ENCODE data around the gene DPY30. TPM values are rescaled to one million over a fixed set of nuclear protein-coding genes. Genes with fewer than 3 reads are reported as not detected.

DPY30 gene
- 10 to 100 TPM; 24.7 to 43.3 TPM for total RNA-seq

- WGBS, 2 donors = 0 to 2% methylated on average over 6 to 43 of the region's 43 CpGs
- H3K4me1 ChIP-seq = peaks cover 14% of the 10 kb centered on the region
- TF ChIP-seq POLR2A (IDR thresholded peaks at IDR 0.05) (peak; percentile 75 to 93 (median 93)), CTCF (IDR thresholded peaks at IDR 0.05) (peak in 1 of 7 experiments; percentile 23)
- no peaks in the 10 kb centered on the region for H3K27me3 ChIP-seq
- no peaks in the 10 kb centered on the region for H3K36me3 ChIP-seq (replicated peaks in 1 of 2; ENCODE audit: insufficient read depth in 1 of 2, low read depth in 2 of 2)
- intact Hi-C loops (cut with DNase I) = no loop called here
- H3K27ac ChIP-seq = peak within 1 kb of the TSS; percentile 67 to 86 (median 79)
- DNase-seq (peak; percentile 92 to 96 (median 94)), ATAC-seq (peak; percentile 99)
- H3K4me3 ChIP-seq = peak within 1 kb of the TSS; percentile 81 to 88
- no peaks in the 10 kb centered on the region for H3K9me3 ChIP-seq
Measured at GRCh38 chr2:32039447-32040219, at the start of gene DPY30. Gene DPY30, minus strand, starts transcription at chr2:32039805. Its CDS starts 349 bp downstream, at chr2:32039456.

- TF ChIP-seq POLR2A (IDR thresholded peaks at IDR 0.05) = no peak
- no peak for TF ChIP-seq CTCF (IDR thresholded peaks at IDR 0.05)
- H3K4me3 ChIP-seq = no peak overlapping the region
- 38 to 62% methylated on average over 2 of the region's 2 CpGs for WGBS, 2 donors
- no peaks in the 10 kb centered on the region for H3K9me3 ChIP-seq
- intact Hi-C loops (cut with DNase I) = no loop called here
- ATAC-seq = no peak
- H3K36me3 ChIP-seq (replicated peaks in 1 of 2; ENCODE audit: insufficient read depth in 1 of 2, low read depth in 2 of 2) = no peaks in the 10 kb centered on the region
- H3K27ac ChIP-seq = no peak overlapping the region
- no peaks in the 10 kb centered on the region for H3K4me1 ChIP-seq
- no peaks in the 10 kb centered on the region for H3K27me3 ChIP-seq
- DNase-seq = no peak
Measured at GRCh38 chr2:32074134-32074506, 34.5 kb upstream of the DPY30 start.

- Histone ChIP-seq H3K4me3 (no peak overlapping the region), H3K4me1 (peaks cover 10% of the 10 kb centered on the region), H3K27me3 (no peaks in the 10 kb centered on the region), H3K9me3 (no peaks in the 10 kb centered on the region), H3K27ac (no peak overlapping the region), H3K36me3 (replicated peaks in 1 of 2; ENCODE audit: insufficient read depth in 1 of 2, low read depth in 2 of 2) (no peaks in the 10 kb centered on the region)
- DNase-seq (no peak), ATAC-seq (no peak)
- intact Hi-C loops (cut with DNase I) = no loop called here
- WGBS, 2 donors = 86 to 98% methylated on average over 2 of the region's 2 CpGs
- no peak for TF ChIP-seq POLR2A (IDR thresholded peaks at IDR 0.05)
Measured at GRCh38 chr2:32067549-32067948, 27.9 kb upstream of the DPY30 start.

- WGBS, 2 donors = 67 to 74% methylated on average over 8 of the region's 8 CpGs
- H3K27ac ChIP-seq = peak overlapping the region in 2 of 4 donors; percentile 93 to 99
- peaks cover 10% of the 10 kb centered on the region for H3K4me1 ChIP-seq
- no peaks in the 10 kb centered on the region for H3K9me3 ChIP-seq
- TF ChIP-seq POLR2A (IDR thresholded peaks at IDR 0.05) (no peak), CTCF (IDR thresholded peaks at IDR 0.05) (no peak)
- intact Hi-C loops (cut with DNase I) = no loop called here
- ATAC-seq (no peak), DNase-seq (no peak)
- H3K4me3 ChIP-seq = peak overlapping the region in 1 of 2 donors; percentile 97
- H3K27me3 ChIP-seq = no peaks in the 10 kb centered on the region
- no peaks in the 10 kb centered on the region for H3K36me3 ChIP-seq (replicated peaks in 1 of 2; ENCODE audit: insufficient read depth in 1 of 2, low read depth in 2 of 2)
Measured at GRCh38 chr2:32064713-32065112, 25.1 kb upstream of the DPY30 start.

GRCh38 chr2:32064021-32064601 is 24.5 kb upstream of the DPY30 start:
- Histone ChIP-seq H3K27me3 (no peaks in the 10 kb centered on the region), H3K27ac (peak overlapping the region; percentile 67 to 99 (median 83)), H3K36me3 (replicated peaks in 1 of 2; ENCODE audit: insufficient read depth in 1 of 2, low read depth in 2 of 2) (no peaks in the 10 kb centered on the region), H3K9me3 (no peaks in the 10 kb centered on the region), H3K4me3 (peak overlapping the region; percentile 46 to 97), H3K4me1 (peaks cover 10% of the 10 kb centered on the region)
- 0% methylated on average over 7 to 35 of the region's 40 CpGs for WGBS, 2 donors
- intact Hi-C loops (cut with DNase I) = no loop called here
- ATAC-seq (no peak), DNase-seq (no peak)
- peak in 1 of 3 donors; percentile 19 for TF ChIP-seq POLR2A (IDR thresholded peaks at IDR 0.05)
- TF ChIP-seq CTCF (IDR thresholded peaks at IDR 0.05) = no peak

All from body of pancreas (tissue), 4 donors.